Measurements from ENCODE around the gene DIRAS1.
"Not testable (repeated sequence)": the region's sequence is repeated elsewhere in the genome, so short reads cannot be mapped to it uniquely, and the experiment has no call there.

The DIRAS1 gene

DNA sequence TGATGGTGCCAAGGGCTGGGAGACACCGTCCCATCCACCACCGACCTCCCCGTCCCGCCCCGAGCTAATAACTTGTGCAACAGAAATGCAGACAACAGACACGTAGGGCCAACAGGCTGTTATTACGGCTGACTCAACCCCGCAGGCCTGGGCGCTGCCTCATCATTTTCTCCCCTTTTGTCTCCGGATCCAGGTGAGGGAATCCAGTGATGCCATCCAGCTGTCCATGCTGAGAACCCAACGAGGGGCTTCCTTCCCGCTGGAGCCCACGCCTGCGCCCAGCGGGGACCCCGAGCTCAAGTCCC, 6.4 kb upstream of the DIRAS1 start:
- DNase-seq (ENCODE audit: low spot score) = peak; percentile 55

- no peak for DNase-seq (ENCODE audit: low spot score)
Measured at GRCh38 chr19:2726904-2727639, 5.9 kb upstream of the DIRAS1 start.

- no peak for DNase-seq (ENCODE audit: low spot score)
Measured at GRCh38 chr19:2726160-2726855, 5.1 kb upstream of the DIRAS1 start.

GRCh38 chr19:2724148-2724557, 3.0 kb upstream of the DIRAS1 start:
- DNase-seq (ENCODE audit: low spot score) = no peak

GRCh38 chr19:2723747-2724146, 2.6 kb upstream of the DIRAS1 start:
- DNase-seq (ENCODE audit: low spot score) = no peak

GRCh38 chr19:2723345-2723715, 2.2 kb upstream of the DIRAS1 start:
- DNase-seq (ENCODE audit: low spot score) = no peak

DNA sequence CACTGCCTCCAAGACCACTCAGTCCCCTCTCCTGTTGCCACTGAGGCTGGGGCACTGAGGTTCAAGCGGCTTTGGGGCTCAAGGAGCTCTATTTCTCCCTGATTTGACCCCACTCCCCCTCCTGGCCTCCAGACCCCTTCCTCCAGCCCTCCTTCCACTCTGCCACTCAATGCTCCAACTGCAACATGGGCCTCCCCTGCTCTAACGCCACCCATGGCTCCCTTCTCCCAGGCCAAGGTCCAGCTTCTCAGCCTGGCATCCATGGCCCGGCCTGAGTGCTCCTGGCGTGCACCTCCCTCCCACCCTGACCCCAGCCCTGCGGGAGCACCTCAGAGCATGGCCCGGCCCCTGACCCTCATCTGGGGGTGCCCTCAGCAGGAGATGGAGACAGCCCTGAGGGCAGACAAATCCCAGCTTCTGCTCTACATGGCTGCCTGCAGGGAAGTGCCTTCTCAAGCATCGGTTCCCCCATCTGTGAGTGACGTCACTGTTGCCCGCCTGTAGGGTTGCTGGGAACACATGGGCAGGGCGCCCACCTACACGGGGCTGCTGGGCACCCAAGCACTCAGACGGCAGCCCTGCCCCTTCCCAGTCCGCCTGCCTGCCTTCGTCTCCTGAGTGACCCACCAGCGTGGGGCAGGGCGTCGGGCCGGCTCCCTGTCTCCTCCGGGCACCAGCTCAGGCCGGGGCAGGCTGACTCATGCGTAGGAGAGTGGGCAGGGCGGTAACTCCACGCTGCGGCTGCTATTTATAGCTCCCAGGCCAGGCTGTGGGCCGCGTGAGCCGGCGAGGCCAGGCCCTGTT, 1.6 kb upstream of the DIRAS1 start:
- peak; percentile 96 for DNase-seq (ENCODE audit: low spot score)

DNA sequence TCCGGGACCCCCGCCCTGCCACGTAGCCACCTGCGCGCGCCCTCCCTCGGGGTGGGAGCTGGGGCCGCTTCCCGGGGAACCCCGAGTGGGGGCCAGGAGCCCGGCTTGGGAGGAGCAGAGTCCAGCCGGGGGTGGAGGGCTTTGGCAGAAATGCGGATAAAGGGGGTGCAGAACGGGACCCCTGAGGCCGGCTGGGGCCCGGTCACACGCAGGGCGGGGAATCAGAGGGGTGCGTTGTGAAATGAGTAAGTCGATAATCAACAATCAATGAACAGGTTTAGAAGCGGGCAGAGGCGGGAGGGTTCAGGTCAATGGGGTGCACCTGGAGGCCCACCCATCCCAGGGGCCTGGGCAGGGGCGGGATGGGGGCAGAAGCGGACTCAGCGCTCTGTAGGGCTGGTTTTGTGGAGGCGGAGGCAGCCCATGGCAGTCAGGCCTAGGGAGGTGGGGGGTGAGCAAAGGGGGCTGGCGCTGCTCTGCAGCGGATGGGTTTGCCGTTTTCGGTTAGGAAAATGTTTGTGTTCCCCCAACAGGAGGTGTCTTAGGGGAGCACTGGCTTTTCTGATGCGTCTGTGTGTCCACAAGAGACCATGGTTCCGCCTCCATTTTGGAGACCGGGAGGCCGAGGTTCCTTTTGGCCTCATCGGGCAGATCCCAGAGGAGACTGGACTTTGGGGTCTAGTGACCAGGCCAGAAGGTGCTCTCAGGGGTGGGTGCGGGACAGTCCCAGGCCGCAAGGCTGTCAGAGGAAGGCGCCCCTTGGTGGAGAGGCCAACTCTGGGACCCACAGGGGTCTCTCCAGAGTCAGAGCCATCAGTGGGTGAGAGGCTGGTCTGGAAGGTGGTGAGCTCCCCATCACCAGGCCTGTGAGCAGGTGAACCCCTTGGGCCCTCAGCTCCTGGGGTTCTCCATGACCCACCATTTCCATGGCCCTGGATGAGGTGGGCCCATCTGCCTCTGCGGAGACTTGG, 683 bp upstream of the DIRAS1 start:
- DNase-seq (ENCODE audit: low spot score) = no peak

DNA sequence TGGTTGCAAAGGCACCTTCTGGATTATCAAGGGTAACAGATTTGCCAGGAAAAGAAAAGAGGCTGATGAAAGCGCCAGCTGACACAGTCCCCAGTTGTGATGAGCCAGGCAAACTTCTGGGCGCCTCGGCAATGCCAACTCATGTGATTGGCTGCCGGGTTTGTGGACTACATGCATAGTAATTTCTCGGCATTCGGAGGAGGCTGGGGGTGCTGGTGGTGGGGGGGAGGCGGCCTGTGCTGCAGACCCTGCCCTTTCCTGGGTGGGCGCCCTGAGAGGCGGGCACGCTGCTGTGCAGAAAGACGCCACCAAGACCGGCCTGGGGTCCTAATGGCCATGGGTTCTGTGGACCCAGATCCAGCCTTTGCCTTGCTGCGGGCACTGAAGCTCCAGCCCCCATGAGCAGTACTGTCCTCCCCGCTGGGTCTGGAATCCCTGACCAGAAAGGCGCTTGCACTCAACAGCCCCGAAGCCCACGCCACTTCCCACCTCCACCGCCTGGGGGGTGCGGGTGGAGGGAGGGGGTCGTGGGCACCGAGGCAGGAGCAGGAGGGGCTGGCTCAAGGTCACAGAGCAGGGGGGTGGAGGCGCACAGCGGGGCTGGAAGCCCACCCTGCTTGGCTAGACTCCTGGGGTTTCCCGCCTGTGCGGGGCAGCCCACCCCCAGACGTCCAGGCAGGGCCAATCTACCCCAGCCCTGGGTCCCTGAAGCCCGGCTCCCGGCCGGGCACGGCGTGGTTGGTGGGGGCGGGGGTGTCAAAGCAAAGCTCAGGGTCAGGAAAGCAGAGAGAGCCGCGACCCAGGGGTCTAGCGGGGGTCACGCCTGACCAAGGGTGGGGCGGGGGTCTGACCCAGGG, 1.0 kb downstream of the DIRAS1 start:
- peak; percentile 84 for DNase-seq (ENCODE audit: low spot score)

DNA sequence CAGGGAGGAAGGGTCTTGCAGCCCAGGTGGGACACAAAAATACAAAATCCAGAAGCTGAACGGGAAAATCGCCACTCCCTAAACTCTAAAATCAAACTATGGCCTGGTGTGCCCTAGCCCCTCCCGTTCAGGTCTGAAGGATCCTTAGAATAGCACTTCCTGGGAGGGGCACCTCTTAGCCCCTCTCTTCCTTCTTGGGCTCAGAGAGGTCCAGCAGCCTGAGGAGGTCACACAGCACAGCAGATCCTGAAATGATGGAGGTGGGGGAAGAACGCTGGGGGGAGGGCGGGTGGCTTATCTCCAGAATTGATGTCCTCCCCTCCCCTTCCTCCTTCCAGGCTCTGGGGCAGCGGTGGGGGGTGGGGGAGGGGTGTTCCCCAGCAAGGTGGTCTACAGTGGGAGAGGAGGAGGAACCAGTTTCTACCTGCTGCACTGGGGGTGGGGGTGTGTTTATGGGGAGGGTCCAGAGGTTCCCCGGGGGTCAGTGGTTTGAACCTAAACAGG, 1.9 kb downstream of the DIRAS1 start:
- no peak for DNase-seq (ENCODE audit: low spot score)

DNA sequence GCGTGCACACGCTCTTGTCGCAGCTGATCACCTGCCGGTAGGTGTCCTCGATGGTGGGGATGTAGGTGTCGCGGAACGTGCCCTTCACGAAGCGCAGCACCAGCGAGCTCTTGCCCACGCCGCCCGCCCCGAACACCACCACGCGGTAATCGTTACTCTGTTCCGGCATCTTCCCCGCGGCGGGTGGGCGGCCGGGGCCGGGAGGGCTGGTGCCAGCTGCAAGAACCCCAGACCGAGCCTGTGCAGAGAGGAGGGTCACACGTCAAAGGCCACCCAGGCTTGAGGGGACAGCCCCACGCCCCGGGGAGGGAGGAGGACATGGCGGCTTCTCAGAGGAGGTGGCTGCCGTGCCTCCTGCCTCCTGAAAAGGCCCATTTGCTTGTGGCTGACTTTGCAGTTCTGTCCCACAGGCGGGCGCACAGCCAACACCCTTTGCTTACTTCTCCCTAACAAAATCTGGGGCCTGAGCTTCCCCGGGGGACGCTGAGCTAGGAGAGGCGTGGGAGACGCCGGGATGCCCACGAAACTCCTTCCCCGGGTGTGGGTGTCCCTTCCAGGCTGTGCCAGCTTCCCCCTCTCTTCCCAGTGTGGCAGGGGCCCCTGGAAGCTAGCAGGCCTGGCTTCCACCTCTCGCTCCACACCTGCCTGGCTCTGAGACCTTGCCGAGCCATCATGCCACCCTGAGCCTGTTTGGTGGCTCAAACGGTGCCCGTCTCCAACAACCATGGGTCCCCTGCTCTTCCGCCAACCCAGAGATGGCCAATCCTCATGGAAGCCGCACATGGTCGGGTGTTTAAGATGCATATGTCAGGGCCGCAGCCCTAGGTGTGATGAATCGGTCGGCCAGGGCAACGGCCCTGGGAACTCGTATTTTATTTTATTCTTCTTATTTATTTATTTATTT, 3.3 kb downstream of the DIRAS1 start:
- DNase-seq (ENCODE audit: low spot score) = no peak

GRCh38 chr19:2716722-2717637, 4.2 kb downstream of the DIRAS1 start:
- no peak for DNase-seq (ENCODE audit: low spot score)

GRCh38 chr19:2716275-2716650, 4.9 kb downstream of the DIRAS1 start:
- DNase-seq (ENCODE audit: low spot score) = no peak

- DNase-seq (ENCODE audit: low spot score) = no peak
Measured at GRCh38 chr19:2715470-2716274, 5.5 kb downstream of the DIRAS1 start.

- no peak for DNase-seq (ENCODE audit: low spot score)
Measured at GRCh38 chr19:2714531-2715269, 6.5 kb downstream of the DIRAS1 start.

DNA sequence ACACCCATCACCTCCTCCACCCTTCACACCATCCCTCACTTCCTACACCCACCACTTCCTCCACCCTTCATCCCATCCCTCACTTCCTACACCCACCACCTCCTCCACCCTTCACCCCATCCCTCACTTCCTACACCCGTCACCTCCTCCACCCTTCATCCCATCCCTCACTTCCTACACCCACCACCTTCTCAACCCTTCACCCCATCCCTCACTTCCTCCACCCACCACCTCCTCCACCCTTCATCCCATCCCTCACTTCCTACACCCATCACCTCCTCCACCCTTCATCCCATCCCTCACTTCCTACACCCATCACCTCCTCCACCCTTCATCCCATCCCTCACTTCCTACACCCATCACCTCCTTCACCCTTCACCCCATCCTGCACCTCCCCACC, 7.1 kb downstream of the DIRAS1 start:
- not testable (repeated sequence) for DNase-seq (ENCODE audit: low spot score)

DNA sequence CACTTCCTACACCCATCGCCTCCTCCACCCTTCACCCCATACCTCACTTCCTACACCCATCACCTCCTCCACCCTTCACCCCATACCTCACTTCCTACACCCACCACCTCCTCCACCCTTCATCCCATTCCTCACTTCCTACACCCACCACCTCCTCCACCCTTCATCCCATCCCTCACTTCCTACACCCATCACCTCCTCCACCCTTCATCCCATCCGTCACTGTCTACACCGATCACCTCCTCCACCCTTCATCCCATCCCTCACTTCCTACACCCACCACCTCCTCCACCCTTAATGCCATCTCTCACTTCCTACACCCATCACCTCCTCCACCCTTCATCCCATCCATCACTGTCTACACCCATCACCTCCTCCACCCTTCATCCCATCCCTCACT, 8.0 kb downstream of the DIRAS1 start:
- not testable (repeated sequence) for DNase-seq (ENCODE audit: low spot score)

All from GM03348 (cell line).